Measurements from ENCODE around the gene TSPAN18. TPM values are rescaled to one million over a fixed set of nuclear protein-coding genes. Genes with fewer than 3 reads are reported as not detected.

Gene TSPAN18
- total and polyA plus RNA-seq, 2 of the 8 experiments (the other 6 are each of a cell fraction or from before 2014, with no cell fraction given), result 5.2 to 10.2 TPM

GRCh38 chr11:44731685-44732430 is 5.1 kb downstream of the TSPAN18 start (continued):
- TF ChIP-seq CHD7 (IDR thresholded peaks at IDR 0.05; ENCODE audit: insufficient replicate concordance, low read length) (no peak), BACH1 (IDR thresholded peaks at IDR 0.05; ENCODE audit: low read length) (no peak), SP1 (IDR thresholded peaks at IDR 0.05; ENCODE audit: low read depth, low read length) (no peak), CTCF (IDR thresholded peaks at IDR 0.05; ENCODE audit: control extremely low read depth in 1 of 3, insufficient read depth in 1 of 3, low read depth in 1 of 3, low read length in 3 of 3) (no peak), TEAD4 (IDR thresholded peaks at IDR 0.05; ENCODE audit: low read depth, low read length) (no peak)
